Stomach (tissue), 4 donors: ENCODE results near the gene SERPINB11.

Experiments
- POLR2A ChIP-seq, 4 donors: fragments of 450-650 bp; IDR thresholded peaks; one replicate each; pipeline ENCODE4 v1.6.1; 2016; ENCODE audit warnings: antibody characterized with exemption in 4 of 4, control low read depth in 2 of 4, mild to moderate bottlenecking in 1 of 4, moderate library complexity in 1 of 4
- TF ChIP-seq, protein P1 (sequence below), 7 experiments: fragments of 450-650 bp in 4 of 7; fragments of 200-600 bp in 3 of 7; sonication (generic) in 3 of 7; IDR thresholded peaks; one replicate each; pipeline ENCODE4 v1.5.1; 2016 to 2019; ENCODE audit warnings: antibody characterized with exemption in 7 of 7, control low read depth in 2 of 7, mild to moderate bottlenecking in 1 of 7

GRCh38 chr18:63707816-63708215 is 5.1 kb downstream of the SERPINB11 start:
- no peak for TF ChIP-seq POLR2A (IDR thresholded peaks at IDR 0.05)
- TF ChIP-seq, protein P1, sequence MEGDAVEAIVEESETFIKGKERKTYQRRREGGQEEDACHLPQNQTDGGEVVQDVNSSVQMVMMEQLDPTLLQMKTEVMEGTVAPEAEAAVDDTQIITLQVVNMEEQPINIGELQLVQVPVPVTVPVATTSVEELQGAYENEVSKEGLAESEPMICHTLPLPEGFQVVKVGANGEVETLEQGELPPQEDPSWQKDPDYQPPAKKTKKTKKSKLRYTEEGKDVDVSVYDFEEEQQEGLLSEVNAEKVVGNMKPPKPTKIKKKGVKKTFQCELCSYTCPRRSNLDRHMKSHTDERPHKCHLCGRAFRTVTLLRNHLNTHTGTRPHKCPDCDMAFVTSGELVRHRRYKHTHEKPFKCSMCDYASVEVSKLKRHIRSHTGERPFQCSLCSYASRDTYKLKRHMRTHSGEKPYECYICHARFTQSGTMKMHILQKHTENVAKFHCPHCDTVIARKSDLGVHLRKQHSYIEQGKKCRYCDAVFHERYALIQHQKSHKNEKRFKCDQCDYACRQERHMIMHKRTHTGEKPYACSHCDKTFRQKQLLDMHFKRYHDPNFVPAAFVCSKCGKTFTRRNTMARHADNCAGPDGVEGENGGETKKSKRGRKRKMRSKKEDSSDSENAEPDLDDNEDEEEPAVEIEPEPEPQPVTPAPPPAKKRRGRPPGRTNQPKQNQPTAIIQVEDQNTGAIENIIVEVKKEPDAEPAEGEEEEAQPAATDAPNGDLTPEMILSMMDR (IDR thresholded peaks at IDR 0.05) = no peak
